SW 1271 (cell line): ENCODE measurements around the gene TTC13.
A peak's percentile ranks its signal among the peaks of the same experiment; 100 is the strongest.

ENCODE experiments used
- DNase-seq, 2 experiments: peaks; one replicate each; lab custom pipeline; 2025; lab: John Stamatoyannopoulos, UW

Gene TTC13

DNA sequence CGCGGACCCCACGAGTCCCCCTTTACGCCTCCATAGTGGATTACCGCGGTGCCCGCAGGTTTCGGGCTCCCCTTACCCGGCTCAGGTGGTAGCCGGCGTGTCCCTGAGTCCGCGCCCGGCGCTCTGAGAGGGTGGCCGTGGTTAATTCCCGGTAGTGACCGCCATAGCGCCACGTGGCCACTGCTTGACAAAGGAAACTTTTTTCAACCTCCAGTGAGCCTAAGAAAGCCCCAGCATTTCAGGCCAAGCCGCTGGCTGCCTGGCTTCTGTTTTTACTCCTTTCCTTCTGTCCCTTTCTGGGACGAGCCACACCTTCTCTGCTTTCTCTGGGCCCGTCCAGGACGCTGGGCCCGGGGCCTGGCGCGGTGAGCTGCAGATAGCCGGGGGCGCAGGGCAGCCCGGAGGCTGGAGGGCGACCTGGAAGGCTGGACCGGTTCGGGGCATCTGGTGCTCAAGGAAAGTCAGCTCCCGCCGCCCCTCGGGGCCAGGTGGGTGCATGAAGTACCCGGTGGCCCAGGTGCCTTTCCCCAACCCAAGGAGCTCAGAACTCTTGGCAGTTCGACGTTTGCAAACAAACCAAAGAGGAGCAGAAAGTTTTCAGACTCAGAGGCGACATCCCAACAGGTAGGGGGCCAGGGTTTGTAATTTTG is 109.8 kb downstream of the TTC13 start:
- DNase-seq = peak in 1 of 2 experiments; percentile 20

- DNase-seq = no peak
Measured at GRCh38 chr1:230867903-230868735, 110.5 kb downstream of the TTC13 start, which contains the start of gene C1orf198. TSS of gene C1orf198 (minus strand) at chr1:230868521. CDS start at chr1:230868512, 9 bp downstream.

DNA sequence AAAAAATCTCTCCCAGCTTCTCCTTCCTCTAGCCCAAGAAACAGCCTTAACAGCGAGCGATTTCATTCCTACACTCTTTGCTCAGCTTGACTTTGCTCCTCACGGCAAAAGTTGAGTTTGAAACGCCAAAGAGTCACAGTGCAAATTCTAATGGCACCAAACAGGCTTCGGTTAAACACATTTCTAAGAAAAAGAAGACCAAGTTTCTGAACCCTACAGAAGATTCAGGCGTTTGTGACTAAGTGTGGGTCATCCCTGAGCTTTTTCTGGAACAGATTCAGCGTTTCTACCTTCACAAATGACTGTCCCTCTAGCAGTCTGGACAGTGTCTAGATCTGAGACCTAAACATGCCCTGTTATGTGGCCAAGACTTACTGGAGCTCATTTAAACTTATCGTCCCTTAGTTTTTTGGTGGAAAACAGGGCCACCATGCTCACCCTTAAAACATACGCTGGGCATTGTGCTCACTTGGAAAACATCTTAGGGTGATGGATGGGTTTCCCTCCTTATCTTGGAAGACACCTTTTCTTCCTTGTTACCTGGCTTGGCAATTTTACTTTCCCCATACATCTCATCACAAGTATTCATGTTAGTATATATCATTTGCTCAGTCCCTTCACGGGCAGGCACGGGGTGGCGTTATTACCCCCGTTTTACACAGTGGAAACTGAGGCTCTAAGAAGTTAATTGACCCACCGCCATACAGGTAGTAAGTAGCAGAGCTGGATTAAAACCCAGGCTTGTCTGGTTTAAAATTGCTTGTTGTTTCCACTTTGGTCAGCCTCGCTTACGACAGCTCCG is 111.4 kb downstream of the TTC13 start:
- DNase-seq = no peak

DNA sequence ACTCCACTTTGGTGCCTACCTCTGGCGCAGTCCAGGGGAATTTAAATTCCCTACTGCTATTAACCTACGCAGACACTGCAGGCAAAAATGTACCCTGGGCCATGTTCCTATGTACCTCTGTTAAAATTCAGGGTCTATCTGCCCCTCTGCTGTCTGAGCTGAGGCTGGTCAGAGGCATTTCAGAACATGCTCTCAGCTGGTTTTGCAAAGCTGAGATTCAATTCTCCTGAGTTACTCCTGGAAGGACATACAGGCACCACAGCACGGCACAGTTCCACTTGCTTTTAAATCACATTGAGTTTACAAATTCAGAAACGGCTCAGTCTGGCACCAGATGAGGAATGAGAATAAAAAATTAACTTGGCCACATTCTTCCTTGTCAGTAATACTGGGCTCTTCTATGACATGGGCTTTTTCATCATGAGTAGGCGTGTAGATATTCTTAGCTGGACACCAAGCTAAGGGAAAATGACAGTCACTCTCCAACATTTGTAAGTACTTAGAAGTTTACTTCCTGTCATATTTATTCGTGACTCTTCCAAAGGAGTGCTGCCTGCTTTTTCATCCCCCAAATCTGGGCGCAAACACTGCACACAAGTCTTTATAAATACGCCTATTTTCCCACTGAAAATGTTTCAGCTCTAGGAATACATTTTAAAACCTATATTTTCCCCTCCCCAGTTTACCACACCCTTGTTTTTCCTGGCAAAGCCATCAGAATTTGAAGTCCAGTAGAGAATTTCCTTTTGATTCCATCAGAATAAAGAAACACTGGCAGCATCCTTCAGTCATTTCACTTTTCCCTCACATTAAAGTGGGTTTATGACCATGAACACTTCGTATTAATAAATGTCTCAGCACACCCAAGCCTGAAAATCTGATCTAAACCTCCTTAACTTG is 112.2 kb downstream of the TTC13 start:
- no peak for DNase-seq

DNA sequence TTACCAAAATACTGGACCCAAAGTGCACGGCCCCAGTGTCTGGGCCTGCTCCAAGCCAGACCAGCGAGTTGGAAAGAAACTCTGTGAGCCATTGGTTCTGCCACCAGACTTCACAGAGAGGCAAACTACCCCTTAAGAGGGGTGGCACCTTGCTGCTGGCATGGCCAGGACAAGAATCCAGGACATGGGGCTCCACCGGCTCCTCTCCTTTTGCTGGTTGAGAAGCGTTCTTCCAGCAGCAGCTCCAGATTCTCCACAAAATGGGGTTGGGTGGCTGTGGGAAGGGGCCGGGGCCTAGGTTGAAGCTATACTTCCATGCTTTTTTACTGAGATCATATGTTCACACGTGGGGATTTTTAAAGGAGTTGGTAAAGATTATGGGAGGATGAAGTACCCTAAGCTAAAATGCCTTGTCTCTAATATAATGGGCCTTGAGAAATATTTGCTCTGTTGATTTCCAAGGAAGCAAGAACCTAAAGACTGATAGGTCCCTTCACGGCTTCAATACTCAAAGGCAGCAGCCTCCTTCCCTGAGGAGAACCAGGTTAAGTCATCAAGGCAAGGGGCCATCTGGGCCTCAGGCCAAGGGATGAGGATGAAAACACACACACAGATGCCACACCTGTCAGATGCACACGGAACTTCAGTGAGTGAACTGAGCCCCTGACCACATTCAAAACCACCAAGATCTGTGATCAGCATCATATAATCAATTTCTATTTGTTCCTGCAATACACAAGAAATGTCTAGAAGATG is 113.4 kb downstream of the TTC13 start:
- no peak for DNase-seq

DNA sequence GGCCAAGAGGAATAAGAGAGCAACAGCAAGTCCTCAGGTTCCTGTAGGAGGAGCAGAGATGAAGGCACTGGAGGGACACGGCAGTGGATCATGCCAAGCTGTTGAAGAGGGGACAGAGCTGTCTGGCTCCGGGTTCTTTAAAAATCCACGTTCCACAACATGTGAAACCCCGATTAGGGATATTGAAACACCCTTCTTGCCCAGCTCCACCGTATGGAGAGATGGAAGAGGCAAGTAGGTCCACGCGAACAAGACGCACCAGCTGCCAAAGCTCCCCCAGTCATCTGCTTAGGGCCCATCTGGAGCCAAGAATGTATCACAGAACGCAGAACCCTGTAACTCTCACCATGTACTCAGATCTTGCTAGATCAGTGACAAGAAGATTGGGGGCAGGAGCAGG is 114.2 kb downstream of the TTC13 start:
- DNase-seq = no peak

DNA sequence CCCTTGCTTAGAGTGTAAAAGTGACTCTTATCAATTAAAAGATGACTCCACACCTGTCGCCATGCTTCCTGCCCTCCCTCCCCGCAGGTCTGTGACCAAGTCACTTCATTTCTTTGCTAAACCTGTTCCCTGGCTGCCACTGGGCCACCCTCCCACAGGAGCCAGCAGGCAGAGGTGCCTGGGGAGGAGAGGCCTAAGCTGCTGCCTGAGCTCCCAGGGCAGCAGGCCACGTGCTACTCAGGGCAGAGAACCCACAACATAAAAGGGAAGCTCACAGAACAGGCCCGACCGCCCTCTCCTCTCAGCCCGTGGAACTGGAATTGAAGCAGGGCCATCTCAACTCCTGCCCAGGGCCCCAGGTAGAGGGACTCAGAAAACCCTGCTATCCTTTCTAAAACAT is 115.2 kb downstream of the TTC13 start:
- DNase-seq = no peak

DNA sequence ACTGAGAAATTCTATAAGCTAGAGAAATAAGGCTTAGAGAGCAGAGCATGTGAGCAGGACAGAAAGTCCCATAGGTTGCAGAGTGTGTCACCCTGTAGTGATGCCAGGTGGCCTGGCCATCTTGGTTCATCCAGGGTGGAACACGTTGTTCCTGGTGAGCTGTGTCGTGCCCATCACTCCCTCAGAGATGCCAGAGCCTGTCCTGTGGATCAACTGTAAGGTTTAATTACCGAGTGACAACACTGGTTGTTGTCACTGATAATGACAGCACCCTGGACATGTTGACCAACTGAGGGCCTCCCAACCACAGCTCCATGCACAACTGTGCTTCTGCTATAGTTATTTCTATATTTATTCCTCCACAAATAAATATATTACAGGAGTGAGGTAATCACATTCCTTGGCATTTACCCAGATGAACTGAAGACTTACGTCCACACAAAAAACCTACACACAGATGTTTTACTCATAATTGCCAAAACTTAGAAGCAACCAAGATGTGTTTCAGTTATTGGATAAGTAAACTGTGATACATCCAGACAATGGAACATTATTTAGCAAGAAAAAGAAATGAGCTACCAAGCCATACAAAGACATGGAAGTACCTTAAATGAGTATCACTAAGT is 116.6 kb downstream of the TTC13 start:
- no peak for DNase-seq

DNA sequence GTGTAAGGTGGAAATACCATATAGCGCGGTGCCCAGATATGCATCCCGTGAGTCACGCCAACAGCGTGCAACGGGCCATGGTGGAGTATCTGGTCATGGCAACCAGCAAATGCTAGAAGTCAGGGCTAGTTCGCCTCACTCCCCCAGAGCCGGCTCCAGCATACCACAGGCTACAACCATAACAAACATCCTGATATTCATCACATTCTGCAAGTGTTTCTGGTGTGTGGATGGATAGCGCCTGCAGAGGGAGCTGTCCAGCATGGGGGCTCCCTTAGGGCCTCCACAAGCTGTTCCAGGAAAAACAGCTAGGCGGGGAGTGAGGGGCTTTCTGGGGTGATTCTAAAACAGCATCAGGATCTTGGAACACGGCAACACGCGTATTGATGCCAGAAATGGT is 117.2 kb downstream of the TTC13 start:
- no peak for DNase-seq

DNA sequence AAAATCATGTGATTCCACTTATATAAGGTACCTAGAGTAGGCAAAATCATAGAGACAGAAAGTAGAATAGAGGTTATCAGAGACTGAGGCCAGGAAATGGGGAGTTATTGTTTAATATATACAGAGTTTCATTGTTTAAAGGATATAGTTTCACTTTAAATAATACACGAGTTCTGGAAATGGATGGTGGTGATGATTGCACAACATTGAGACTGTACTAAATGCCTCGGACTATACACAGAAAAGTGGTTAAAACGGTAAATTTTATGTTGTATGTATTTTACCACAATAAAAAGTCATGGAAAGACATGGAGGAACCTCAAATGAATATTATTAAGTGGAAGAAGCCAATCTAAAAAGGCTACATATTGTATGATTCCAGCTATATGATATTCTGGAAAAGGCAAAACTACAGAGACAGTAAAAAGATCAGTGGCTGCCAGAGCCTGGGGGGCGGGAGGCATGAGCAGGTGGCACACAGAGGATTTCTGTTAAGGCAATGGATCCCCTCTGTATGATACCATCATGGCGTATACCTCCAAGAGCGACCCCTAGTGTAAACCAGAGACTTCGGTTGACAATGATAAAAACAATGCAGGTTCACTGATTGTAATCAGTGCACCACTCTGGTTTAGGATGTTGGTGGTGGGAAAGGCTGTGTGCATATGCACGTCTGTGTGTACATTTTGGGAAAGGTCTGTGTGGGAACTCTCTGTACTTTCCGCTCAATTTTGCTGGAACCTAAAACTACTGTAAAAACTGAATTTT is 117.9 kb downstream of the TTC13 start:
- DNase-seq = no peak

DNA sequence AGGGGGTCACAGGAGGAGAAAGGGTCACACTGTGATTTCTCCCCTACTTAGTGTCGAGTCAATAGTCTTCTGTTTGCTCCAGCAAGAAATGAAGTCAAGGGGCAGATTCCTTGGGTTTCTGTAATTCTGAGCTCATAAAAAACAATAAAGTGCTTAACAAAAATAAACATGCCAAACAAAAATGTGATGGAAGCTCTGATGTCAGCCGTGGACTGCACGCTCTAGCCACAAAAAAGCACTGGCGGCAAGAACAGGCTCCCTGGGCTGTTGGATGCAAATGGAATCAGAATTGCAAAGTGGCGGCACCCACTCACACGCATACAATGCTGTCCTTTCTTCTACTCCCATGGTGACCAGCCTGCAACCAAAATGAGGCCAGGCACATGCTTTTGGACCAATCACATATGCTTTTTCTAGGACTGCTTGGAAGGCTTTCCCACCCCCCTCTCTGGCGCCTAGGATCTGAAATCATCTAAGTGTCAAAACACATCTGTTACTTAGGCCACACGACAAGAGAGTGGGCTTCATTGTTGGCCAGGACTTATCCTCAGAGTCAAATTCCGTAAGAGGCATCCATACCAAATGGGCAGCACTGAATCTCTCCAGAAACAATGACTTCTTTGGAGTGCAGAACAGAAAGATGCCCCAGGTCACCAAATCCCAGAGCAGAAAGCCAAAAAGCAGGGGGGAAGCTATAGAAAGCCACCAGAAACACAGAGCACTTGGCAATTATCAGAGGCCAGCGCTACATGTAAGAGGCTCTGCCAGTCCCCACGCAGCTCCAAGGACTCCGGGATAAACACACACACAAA is 119.5 kb downstream of the TTC13 start:
- no peak for DNase-seq

GRCh38 chr1:230858236-230858820 is 120.3 kb downstream of the TTC13 start:
- no peak for DNase-seq

DNA sequence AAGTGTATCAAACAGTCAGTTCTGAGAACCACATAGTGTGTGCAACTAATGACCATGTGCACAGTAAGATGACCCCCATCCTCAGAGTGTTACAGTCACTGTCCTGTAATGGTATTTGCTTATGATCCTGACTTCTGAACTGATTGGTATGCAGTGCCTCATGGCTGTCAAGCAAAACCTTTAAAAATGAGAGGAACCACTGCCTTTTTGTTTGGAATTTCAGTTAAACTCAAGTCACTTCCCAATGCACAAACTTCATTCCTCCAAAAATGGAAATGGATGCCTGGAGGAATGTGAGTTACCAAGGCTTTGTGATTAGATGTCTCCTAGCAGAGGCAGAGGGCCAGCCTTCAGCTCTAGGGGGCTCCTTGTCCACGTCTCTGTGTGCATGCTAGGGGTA is 120.8 kb downstream of the TTC13 start:
- no peak for DNase-seq

DNA sequence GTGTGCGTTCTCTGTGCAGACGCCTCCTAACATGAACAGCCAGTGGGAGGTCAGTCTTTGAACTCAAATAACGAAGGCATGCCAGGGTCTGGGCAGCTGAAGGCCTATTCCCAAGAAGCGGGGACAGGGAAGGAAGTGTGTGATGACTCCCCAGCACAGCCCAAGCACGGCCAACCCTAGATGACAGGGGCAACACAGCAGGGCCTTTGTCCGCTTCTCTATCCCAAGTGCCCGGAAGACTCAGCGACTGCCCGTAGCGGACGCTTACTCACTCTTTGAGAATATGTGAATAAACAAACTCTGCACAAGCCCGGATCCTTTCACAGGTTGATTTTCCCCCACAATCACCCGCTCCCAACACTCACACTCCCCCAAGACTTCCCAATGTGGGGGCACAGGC is 121.6 kb downstream of the TTC13 start:
- no peak for DNase-seq
